NK-92 (cell line): ENCODE results near the gene KLHL26.

Source experiments
- DNase-seq: peaks from one replicate; lab custom pipeline; 2025; ENCODE audit not compliant: unreplicated experiment; lab: John Stamatoyannopoulos, UW

Gene KLHL26

GRCh38 chr19:18712981-18713380 is 76.2 kb downstream of the KLHL26 start:
- no peak for DNase-seq

- no peak for DNase-seq
These were observed 76.8 kb downstream of the KLHL26 start for GRCh38 chr19:18713550-18714117.

GRCh38 chr19:18715416-18715815 is 78.6 kb downstream of the KLHL26 start:
- no peak for DNase-seq

- no peak for DNase-seq
These were observed 80.0 kb downstream of the KLHL26 start for GRCh38 chr19:18716857-18717256.

GRCh38 chr19:18717601-18718000 is 80.8 kb downstream of the KLHL26 start:
- DNase-seq: no peak

GRCh38 chr19:18718015-18718526 is 81.2 kb downstream of the KLHL26 start:
- DNase-seq: no peak

- no peak for DNase-seq
These were observed 82.1 kb downstream of the KLHL26 start for GRCh38 chr19:18718846-18719458.

- no peak for DNase-seq
These were observed 82.7 kb downstream of the KLHL26 start for GRCh38 chr19:18719541-18719940.
